Motor neuron (in vitro differentiated cells): ENCODE data around the gene GTSE1. TPM values are rescaled to one million over a fixed set of nuclear protein-coding genes. Genes with fewer than 3 reads are reported as not detected.
A peak's percentile ranks its signal among the peaks of the same experiment; 100 is the strongest.

Source experiments
- ATAC-seq, 8 experiments: fragments of 200-7000 bp; cut with Tn5 transposase; replicated peaks in 6 of 8; 2 replicates each; pipeline ENCODE4 v1.8.0; 2021; ENCODE audit warnings: mild to moderate bottlenecking in 8 of 8, moderate library complexity in 8 of 8
- H3K27ac ChIP-seq, 2 donors: fragments of 250-450 bp; sonication (Bioruptor Pico); 2 replicates each; pipeline ENCODE4 v1.9.0; 2021; ENCODE audit warnings: antibody characterized with exemption in 2 of 2, mild to moderate bottlenecking in 2 of 2, moderate library complexity in 1 of 2
- H3K4me1 ChIP-seq, 2 donors: fragments of 250-450 bp; sonication (Bioruptor Pico); replicated peaks in 1 of 2; 2 replicates each; pipeline ENCODE4 v1.6.1; 2021; ENCODE audit warnings: antibody characterized with exemption in 2 of 2, mild to moderate bottlenecking in 2 of 2, moderate library complexity in 1 of 2
- H3K4me3 ChIP-seq, 5 donors: fragments of 250-450 bp; sonication (Bioruptor Pico); 2 replicates each; pipeline ENCODE4 v1.9.0; 2021; ENCODE audit warnings: antibody characterized with exemption in 5 of 5, mild to moderate bottlenecking in 5 of 5, moderate library complexity in 4 of 5
- WGBS, 10 experiments: fragments of 450-650 bp; shearing (Covaris generic); methylation state at CpG; one replicate each; pipeline ENCODE4 v1.0.0; 2022; 5-methylcytosine and 5-hydroxymethylcytosine counted together
- in situ Hi-C, 9 experiments: fragments of 400-800 bp; cut with MboI; loops; one replicate each; pipeline ENCODE4 v1.15.0; 2021; ENCODE audit warnings: low sequenced_read_pairs in 9 of 9, low pct_unique_long_range_greater_than_20kb in 2 of 9; ENCODE audit not compliant: unreplicated experiment in 9 of 9
- total RNA-seq, 8 experiments: library from RNA; unstranded; fragments of 300-600 nt; gene quantifications; 2 replicates each; pipeline versions ENCODE4 v1.2.3 to v1.2.4, GENCODE V29; 2022

GTSE1 gene
- total RNA-seq, 8 experiments from 2014 or later = 0.20 to 24.9 (median 1.8) TPM

GRCh38 chr22:46362934-46363515 is 66.4 kb downstream of the GTSE1 start:
- WGBS, 10 experiments = 60 to 96% (median 94%) methylated on average over 1 to 5 of the region's 15 CpGs; no CpG with 5 or more reads in 7 of the 10 experiments
- no peak for ATAC-seq
- Histone ChIP-seq H3K4me3 (no peak overlapping the region), H3K27ac (no peak overlapping the region), H3K4me1 (peaks cover 3 to 6% of the 10 kb centered on the region in 2 donors)
- in situ Hi-C loops = loop anchor here in 4 of 9 experiments (10.0 to 25.0 kb wide), 2 partner anchors 174 to 182 kb away; partner anchors contain the start of gene CELSR1 (in 3 of the 4)

DNA sequence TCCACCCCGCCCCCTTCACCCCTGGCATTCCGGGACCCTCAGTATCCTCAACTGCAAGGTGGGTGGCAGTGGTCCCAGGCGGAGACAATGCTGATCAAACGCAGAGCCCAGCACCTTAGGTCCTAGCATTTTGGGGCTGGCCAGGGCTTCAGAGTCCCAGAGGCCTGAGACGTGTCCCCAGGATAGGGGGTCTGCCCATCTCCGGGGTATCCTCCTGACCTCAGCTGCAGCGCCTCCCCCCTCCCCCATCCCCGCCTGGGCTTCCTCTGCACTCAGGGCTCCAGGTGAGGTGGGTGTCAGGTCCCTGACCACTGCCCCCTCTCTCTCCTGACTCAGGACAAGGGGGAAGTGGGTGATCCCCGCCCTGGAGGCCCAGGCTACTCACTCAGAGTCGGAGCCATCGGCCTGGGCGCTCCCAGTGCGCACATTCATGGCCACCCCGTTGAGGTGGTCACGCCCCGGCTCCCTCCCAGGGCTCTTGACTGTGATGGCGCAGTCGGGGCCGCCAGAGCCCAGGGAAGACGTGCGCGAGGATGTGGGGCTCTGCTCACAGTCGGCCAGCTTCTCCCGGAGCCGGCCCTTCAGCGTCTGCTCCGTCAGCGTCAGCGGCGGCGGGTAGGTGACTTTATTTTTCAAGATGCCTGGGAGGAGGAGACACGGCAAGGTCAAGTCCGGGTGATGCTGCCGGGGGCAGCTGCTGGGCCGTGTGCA is 67.1 kb downstream of the GTSE1 start:
- in situ Hi-C loops = loop anchor here in 4 of 9 experiments (10.0 to 25.0 kb wide), 2 partner anchors 174 to 181 kb away; partner anchors contain the start of gene CELSR1 (in 3 of the 4)
- ATAC-seq = peak in 1 of 8 experiments; percentile 15
- peaks cover 3 to 6% of the 10 kb centered on the region in 2 donors for H3K4me1 ChIP-seq
- peak overlapping the region in 1 of 2 donors; percentile 62 for H3K27ac ChIP-seq
- WGBS, 10 experiments = 40 to 100% (median 93%) methylated on average over 1 to 3 of the region's 35 CpGs; no CpG with 5 or more reads in 7 of the 10 experiments
- H3K4me3 ChIP-seq = no peak overlapping the region

DNA sequence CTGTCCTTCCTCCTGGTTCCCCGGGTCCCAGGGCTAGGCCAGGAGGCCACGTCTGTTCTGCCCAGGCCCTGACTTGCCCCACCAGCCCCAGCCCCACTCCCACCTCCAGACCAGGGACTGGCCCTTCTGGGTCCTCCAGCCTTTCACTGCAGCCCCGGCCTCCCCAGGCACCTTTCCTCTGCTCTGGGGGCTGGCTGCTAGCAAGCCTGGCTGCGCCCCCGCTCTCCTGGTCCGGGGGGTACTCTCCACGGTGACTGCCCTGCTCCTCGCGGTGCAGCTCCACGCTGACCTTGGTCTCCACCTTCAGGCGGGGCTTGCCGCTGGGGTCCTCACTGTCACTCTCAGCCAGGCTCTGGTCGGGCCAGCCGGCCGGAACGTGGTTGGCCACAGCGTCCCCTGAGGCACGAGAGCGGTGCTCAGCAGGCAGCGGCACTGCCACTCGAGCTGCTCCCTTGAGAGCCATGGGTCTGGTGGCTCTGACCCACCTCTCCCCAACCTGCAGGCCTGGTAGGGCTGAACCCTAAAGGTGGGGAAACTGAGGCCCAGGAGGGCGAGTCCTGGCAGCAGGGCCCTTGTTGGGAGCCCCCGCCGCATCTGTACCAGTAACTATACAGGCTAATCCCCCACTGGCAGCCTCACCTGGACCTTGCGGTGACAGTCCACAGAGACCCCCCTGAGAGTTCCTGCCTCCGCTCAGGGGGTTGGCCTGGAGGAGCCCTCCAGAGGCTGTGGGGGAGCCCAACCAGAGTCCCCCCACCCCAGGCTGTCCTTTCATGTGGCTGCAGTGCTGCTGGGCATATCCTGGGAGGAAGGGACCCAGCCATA is 67.9 kb downstream of the GTSE1 start:
- Histone ChIP-seq H3K27ac (peak overlapping the region in 1 of 2 donors; percentile 62), H3K4me3 (no peak overlapping the region), H3K4me1 (peaks cover 3 to 6% of the 10 kb centered on the region in 2 donors)
- in situ Hi-C loops = loop anchor here in 4 of 9 experiments (10.0 to 25.0 kb wide), 2 partner anchors 173 to 180 kb away; partner anchors contain the start of gene CELSR1 (in 3 of the 4)
- ATAC-seq = no peak
- WGBS, 10 experiments = 60 to 100% (median 100%) methylated on average over 1 to 2 of the region's 26 CpGs; no CpG with 5 or more reads in 6 of the 10 experiments

DNA sequence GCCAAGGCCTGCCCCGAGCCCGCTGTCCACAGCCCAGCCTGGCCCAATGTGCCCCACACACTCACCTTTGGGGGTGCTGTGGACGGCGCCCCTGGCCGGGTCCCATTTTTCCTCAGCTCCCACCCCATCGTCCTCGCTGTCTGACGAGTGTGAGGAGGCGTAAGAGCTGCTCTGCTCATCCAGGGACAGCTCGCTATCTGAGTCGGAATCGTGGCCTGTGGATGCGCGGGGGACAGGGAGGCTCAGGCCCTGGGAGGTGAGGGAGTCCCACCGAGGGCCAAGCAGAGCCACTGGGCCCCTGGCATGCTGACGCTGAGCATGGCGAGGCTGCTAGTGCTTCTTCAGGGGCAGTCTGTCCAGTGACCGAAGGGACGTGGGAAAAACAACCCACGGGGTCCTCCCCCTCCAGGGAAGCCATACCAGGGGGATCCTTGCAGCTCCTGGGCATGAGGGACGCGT is 68.5 kb downstream of the GTSE1 start:
- WGBS, 10 experiments = 61 to 100% (median 93%) methylated on average over 2 to 8 of the region's 22 CpGs; no CpG with 5 or more reads in 5 of the 10 experiments
- no peak for ATAC-seq
- no peak overlapping the region for H3K27ac ChIP-seq
- peaks cover 3 to 6% of the 10 kb centered on the region in 2 donors for H3K4me1 ChIP-seq
- in situ Hi-C loops = loop anchor here in 4 of 9 experiments (10.0 to 25.0 kb wide), 2 partner anchors 172 to 180 kb away; partner anchors contain the start of gene CELSR1 (in 3 of the 4)
- H3K4me3 ChIP-seq = no peak overlapping the region

DNA sequence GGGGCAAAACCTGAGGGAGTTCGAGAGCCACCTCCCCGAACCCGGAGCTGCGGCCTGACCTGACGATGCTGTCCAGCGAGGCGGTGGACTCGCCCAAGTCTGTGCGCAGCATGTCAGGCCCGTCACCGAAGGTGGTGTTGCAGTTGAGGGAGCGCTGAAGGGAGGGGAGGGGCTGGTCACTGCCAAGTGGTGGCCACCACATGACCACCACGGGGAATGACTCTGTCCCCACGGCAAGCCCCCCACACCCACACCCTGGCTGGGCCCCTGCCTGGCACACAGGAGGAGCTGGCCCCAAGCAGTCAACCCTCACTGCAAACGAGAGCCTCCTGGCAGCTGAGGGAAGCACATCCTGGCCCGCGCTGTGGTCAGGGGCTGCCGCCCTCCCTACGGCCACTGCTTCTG is 69.7 kb downstream of the GTSE1 start:
- in situ Hi-C loops = loop anchor here in 4 of 9 experiments (10.0 to 25.0 kb wide), 2 partner anchors 171 to 178 kb away; partner anchors contain the start of gene CELSR1 (in 3 of the 4)
- Histone ChIP-seq H3K4me1 (peaks cover 3 to 6% of the 10 kb centered on the region in 2 donors), H3K4me3 (no peak overlapping the region), H3K27ac (no peak overlapping the region)
- WGBS, 10 experiments = no CpG with 5 or more reads among the region's 19 CpGs
- peak in 3 of 8 experiments; percentile 7 to 19 (median 11) for ATAC-seq

GRCh38 chr22:46366801-46367706 is 70.4 kb downstream of the GTSE1 start:
- in situ Hi-C loops = loop anchor here in 4 of 9 experiments (10.0 to 25.0 kb wide), 2 partner anchors 170 to 178 kb away; partner anchors contain the start of gene CELSR1 (in 3 of the 4)
- Histone ChIP-seq H3K27ac (no peak overlapping the region), H3K4me1 (peaks cover 3 to 6% of the 10 kb centered on the region in 2 donors), H3K4me3 (no peak overlapping the region)
- ATAC-seq = peak in 4 of 8 experiments; percentile 13 to 21 (median 18)
- 40 to 95% (median 85%) methylated on average over 1 to 7 of the region's 45 CpGs; no CpG with 5 or more reads in 6 of the 10 experiments for WGBS, 10 experiments

DNA sequence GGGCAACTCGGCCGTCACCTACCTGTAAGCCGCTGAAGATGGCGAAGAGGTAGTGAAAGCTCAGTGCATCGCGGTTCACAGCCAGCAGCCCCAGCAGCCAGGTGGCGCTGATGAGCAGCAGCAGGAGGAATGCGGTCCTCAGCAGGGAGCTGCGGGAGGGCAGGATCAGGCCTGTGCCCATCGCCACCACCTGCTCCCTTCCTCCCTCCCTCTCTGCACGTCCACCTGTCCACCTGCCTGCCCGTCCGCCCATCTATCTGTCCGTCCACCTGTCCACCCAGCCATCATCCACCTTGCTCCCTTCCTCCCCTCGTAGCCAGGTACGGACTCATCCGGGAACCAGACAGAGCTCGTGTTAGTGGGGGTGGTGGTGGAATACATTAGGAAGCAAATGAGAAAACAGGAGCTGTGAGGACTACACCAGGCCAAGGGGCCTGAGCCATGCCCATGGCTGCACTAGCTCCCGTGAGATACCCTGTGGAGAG is 71.1 kb downstream of the GTSE1 start:
- H3K4me1 ChIP-seq = peaks cover 3 to 6% of the 10 kb centered on the region in 2 donors
- peak; percentile 41 to 89 (median 62) for ATAC-seq
- whole genome bisulfite sequencing, 10 experiments = 39 to 75% (median 56%) methylated on average over 1 to 5 of the region's 19 CpGs; no CpG with 5 or more reads in 6 of the 10 experiments
- H3K27ac ChIP-seq = no peak overlapping the region
- H3K4me3 ChIP-seq = no peak overlapping the region
- in situ Hi-C loops = loop anchor here in 4 of 9 experiments (10.0 to 25.0 kb wide), 2 partner anchors 170 to 177 kb away; partner anchors contain the start of gene CELSR1 (in 3 of the 4)

- 67 to 83% (median 72%) methylated on average over 3 to 5 of the region's 12 CpGs; no CpG with 5 or more reads in 7 of the 10 experiments for WGBS, 10 experiments
- in situ Hi-C loops = loop anchor here in 4 of 9 experiments (10.0 to 25.0 kb wide), 2 partner anchors 169 to 176 kb away; partner anchors contain the start of gene CELSR1 (in 3 of the 4)
- ATAC-seq = peak in 1 of 8 experiments; percentile 1
- no peak overlapping the region for H3K27ac ChIP-seq
- no peak overlapping the region for H3K4me3 ChIP-seq
- peaks cover 3 to 6% of the 10 kb centered on the region in 2 donors for H3K4me1 ChIP-seq
Measured at GRCh38 chr22:46368422-46368821, 71.8 kb downstream of the GTSE1 start.

DNA sequence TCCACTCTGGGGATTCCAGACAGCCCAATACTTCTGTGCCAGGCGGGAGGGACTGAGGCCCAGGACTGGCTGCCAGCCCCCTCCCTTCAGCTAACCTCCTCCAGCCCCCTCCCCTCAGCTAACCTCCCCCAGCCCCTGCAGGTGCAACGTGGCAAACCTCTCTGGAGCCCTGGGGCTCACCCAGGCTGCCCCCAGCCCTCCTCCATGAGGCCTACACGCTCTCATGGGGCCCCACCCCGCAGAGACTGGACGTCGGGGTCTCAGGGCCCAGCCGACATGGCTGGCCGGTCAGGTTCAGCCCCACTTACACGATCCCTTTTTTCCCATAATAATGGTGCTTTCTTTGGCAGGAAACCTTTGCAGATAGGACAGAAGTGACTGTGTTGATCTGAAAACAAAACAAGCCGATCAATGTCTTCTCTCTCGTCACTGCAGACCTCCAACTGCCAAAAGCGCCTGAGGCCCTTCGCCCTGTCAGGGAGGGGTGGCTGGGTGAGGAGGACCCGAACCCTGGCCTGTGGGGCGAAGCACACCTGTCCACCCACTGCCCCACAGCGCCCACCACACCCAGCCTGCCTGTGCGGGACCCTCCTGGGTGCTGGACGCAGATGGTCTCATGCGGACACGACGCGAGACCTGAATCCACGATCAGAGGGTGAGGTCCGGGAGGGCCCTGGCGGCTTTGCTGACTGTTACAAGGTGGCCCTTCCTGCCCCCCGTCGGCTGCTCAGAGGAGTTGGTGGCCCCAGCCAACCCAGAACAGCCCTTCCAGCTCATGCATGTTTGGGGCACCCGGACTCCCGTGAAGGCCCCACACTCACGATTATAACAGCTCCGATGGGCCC is 72.4 kb downstream of the GTSE1 start:
- H3K27ac ChIP-seq = no peak overlapping the region
- in situ Hi-C loops = loop anchor here in 4 of 9 experiments (10.0 to 25.0 kb wide), 2 partner anchors 168 to 176 kb away; partner anchors contain the start of gene CELSR1 (in 3 of the 4)
- WGBS, 10 experiments = 92 to 100% (median 100%) methylated on average over 1 to 6 of the region's 31 CpGs; no CpG with 5 or more reads in 7 of the 10 experiments
- no peak for ATAC-seq
- no peak overlapping the region for H3K4me3 ChIP-seq
- H3K4me1 ChIP-seq = peaks cover 3 to 4% of the 10 kb centered on the region in 2 donors
